ENCODE data around the gene ARHGAP12.
A peak's percentile ranks its signal among the peaks of the same experiment; 100 is the strongest.
"Not testable (repeated sequence)": the region's sequence is repeated elsewhere in the genome, so short reads cannot be mapped to it uniquely, and the experiment has no call there.

The ARHGAP12 gene

GRCh38 chr10:31928549-31929260, at the start of gene ARHGAP12:
Gene ARHGAP12, minus strand, starts transcription at chr10:31928831. Its CDS starts 19,976 bp downstream, at chr10:31908855.
- no peaks in the 10 kb centered on the region for H3K36me3 ChIP-seq (ENCODE audit: insufficient read depth, low read length)
- H3K9ac ChIP-seq (ENCODE audit: low read depth, low read length) = peak within 1 kb of the TSS; percentile 94
- H3K4me1 ChIP-seq (ENCODE audit: insufficient read depth, low read length) = peaks cover 17% of the 10 kb centered on the region
- H3K9me3 ChIP-seq (ENCODE audit: control insufficient read depth, insufficient read depth, low read length) = no peaks in the 10 kb centered on the region

- no peaks in the 10 kb centered on the region for H3K36me3 ChIP-seq (ENCODE audit: insufficient read depth, low read length)
- H3K9ac ChIP-seq (ENCODE audit: low read depth, low read length) = no peak overlapping the region
- H3K9me3 ChIP-seq (ENCODE audit: control insufficient read depth, insufficient read depth, low read length) = peaks cover 3% of the 10 kb centered on the region; the same call in 1 of the 2 replicates
- peaks cover 17% of the 10 kb centered on the region for H3K4me1 ChIP-seq (ENCODE audit: insufficient read depth, low read length)
Measured at GRCh38 chr10:31978156-31978483, 49.5 kb upstream of the ARHGAP12 start.

GRCh38 chr10:31977440-31978155, 49.0 kb upstream of the ARHGAP12 start:
- Histone ChIP-seq H3K9me3 (ENCODE audit: control insufficient read depth, insufficient read depth, low read length) (peaks cover 3% of the 10 kb centered on the region; the same call in 1 of the 2 replicates), H3K4me1 (ENCODE audit: insufficient read depth, low read length) (peaks cover 17% of the 10 kb centered on the region), H3K36me3 (ENCODE audit: insufficient read depth, low read length) (no peaks in the 10 kb centered on the region), H3K9ac (ENCODE audit: low read depth, low read length) (no peak overlapping the region)

- Histone ChIP-seq H3K9me3 (ENCODE audit: control insufficient read depth, insufficient read depth, low read length) (no peaks in the 10 kb centered on the region), H3K4me1 (ENCODE audit: insufficient read depth, low read length) (peaks cover 17% of the 10 kb centered on the region), H3K36me3 (ENCODE audit: insufficient read depth, low read length) (no peaks in the 10 kb centered on the region), H3K9ac (ENCODE audit: low read depth, low read length) (no peak overlapping the region)
Measured at GRCh38 chr10:31975157-31975765, 46.6 kb upstream of the ARHGAP12 start.

- no peak overlapping the region for H3K9ac ChIP-seq (ENCODE audit: low read depth, low read length)
- H3K36me3 ChIP-seq (ENCODE audit: insufficient read depth, low read length) = no peaks in the 10 kb centered on the region
- H3K9me3 ChIP-seq (ENCODE audit: control insufficient read depth, insufficient read depth, low read length) = no peaks in the 10 kb centered on the region
- H3K4me1 ChIP-seq (ENCODE audit: insufficient read depth, low read length) = peaks cover 17% of the 10 kb centered on the region
Measured at GRCh38 chr10:31974434-31975124, 45.9 kb upstream of the ARHGAP12 start.

GRCh38 chr10:31972519-31973041, 43.9 kb upstream of the ARHGAP12 start:
- no peaks in the 10 kb centered on the region for H3K36me3 ChIP-seq (ENCODE audit: insufficient read depth, low read length)
- H3K9ac ChIP-seq (ENCODE audit: low read depth, low read length) = no peak overlapping the region
- peaks cover 17% of the 10 kb centered on the region for H3K4me1 ChIP-seq (ENCODE audit: insufficient read depth, low read length)
- H3K9me3 ChIP-seq (ENCODE audit: control insufficient read depth, insufficient read depth, low read length) = no peaks in the 10 kb centered on the region

- not testable (repeated sequence) for H3K9ac ChIP-seq (ENCODE audit: low read depth, low read length); H3K9me3 ChIP-seq (ENCODE audit: control insufficient read depth, insufficient read depth, low read length); H3K4me1 ChIP-seq (ENCODE audit: insufficient read depth, low read length); H3K36me3 ChIP-seq (ENCODE audit: insufficient read depth, low read length)
Measured at GRCh38 chr10:31969847-31970246, 41.2 kb upstream of the ARHGAP12 start.

- Histone ChIP-seq H3K4me1 (ENCODE audit: insufficient read depth, low read length) (no peaks in the 10 kb centered on the region), H3K9ac (ENCODE audit: low read depth, low read length) (no peak overlapping the region), H3K9me3 (ENCODE audit: control insufficient read depth, insufficient read depth, low read length) (no peaks in the 10 kb centered on the region), H3K36me3 (ENCODE audit: insufficient read depth, low read length) (no peaks in the 10 kb centered on the region)
Measured at GRCh38 chr10:31963589-31963980, 35.0 kb upstream of the ARHGAP12 start.

GRCh38 chr10:31962826-31963588, 34.4 kb upstream of the ARHGAP12 start:
- Histone ChIP-seq H3K9ac (ENCODE audit: low read depth, low read length) (no peak overlapping the region), H3K4me1 (ENCODE audit: insufficient read depth, low read length) (no peaks in the 10 kb centered on the region), H3K9me3 (ENCODE audit: control insufficient read depth, insufficient read depth, low read length) (no peaks in the 10 kb centered on the region), H3K36me3 (ENCODE audit: insufficient read depth, low read length) (no peaks in the 10 kb centered on the region)

- H3K36me3 ChIP-seq (ENCODE audit: insufficient read depth, low read length) = no peaks in the 10 kb centered on the region
- H3K9ac ChIP-seq (ENCODE audit: low read depth, low read length) = no peak overlapping the region
- no peaks in the 10 kb centered on the region for H3K4me1 ChIP-seq (ENCODE audit: insufficient read depth, low read length)
Measured at GRCh38 chr10:31961277-31962074, 32.8 kb upstream of the ARHGAP12 start.

GRCh38 chr10:31959461-31960173, 31.0 kb upstream of the ARHGAP12 start:
- Histone ChIP-seq H3K9ac (ENCODE audit: low read depth, low read length) (no peak overlapping the region), H3K4me1 (ENCODE audit: insufficient read depth, low read length) (no peaks in the 10 kb centered on the region), H3K9me3 (ENCODE audit: control insufficient read depth, insufficient read depth, low read length) (peaks cover 14% of the 10 kb centered on the region), H3K36me3 (ENCODE audit: insufficient read depth, low read length) (no peaks in the 10 kb centered on the region)

More at GRCh38 chr10:31961277-31962074, 32.8 kb upstream of the ARHGAP12 start:
- peaks cover 2% of the 10 kb centered on the region; the same call in 1 of the 2 replicates for H3K9me3 ChIP-seq (ENCODE audit: control insufficient read depth, insufficient read depth, low read length)

- Histone ChIP-seq H3K4me1 (ENCODE audit: insufficient read depth, low read length) (no peaks in the 10 kb centered on the region), H3K9me3 (ENCODE audit: control insufficient read depth, insufficient read depth, low read length) (peaks cover 17% of the 10 kb centered on the region), H3K9ac (ENCODE audit: low read depth, low read length) (no peak overlapping the region), H3K36me3 (ENCODE audit: insufficient read depth, low read length) (no peaks in the 10 kb centered on the region)
Measured at GRCh38 chr10:31958856-31959255, 30.2 kb upstream of the ARHGAP12 start.

All from ES-I3 (cell line).